OCI-LY7 (cell line): ENCODE results near the gene UBC. TPM values are rescaled to one million over a fixed set of nuclear protein-coding genes. Genes with fewer than 3 reads are reported as not detected.
A peak's percentile ranks its signal among the peaks of the same experiment; 100 is the strongest.
"Not testable (repeated sequence)": the region's sequence is repeated elsewhere in the genome, so short reads cannot be mapped to it uniquely, and the experiment has no call there.

Experiments used
- BruUV-seq: library from RNA; stranded (reverse); fragments of 400-500 nt; replicated peaks from 2 replicates; lab custom pipeline; 2021; lab: Mats Ljungman, UMichigan
- CTCF ChIA-PET: fragments of 300-600 bp; sonication (Branson Sonifier 250); formaldehyde crosslinking; loops from one replicate; lab custom pipeline; 2022; ENCODE audit warnings: antibody characterized with exemption; ENCODE audit not compliant: unreplicated experiment; lab: Charles Lee
- POLR2A ChIA-PET: fragments of 300-600 bp; sonication (Branson Sonifier 250); formaldehyde crosslinking; loops from one replicate; lab custom pipeline; 2022; ENCODE audit warnings: antibody characterized with exemption; lab: Charles Lee
- DNase-seq: peaks from one replicate; pipeline ENCODE4 v3.0.0-alpha.2; 2015; ENCODE audit warnings: low spot score
- H2AFZ ChIP-seq: fragments of 200-600 bp; sonication (generic), shearing (Covaris generic); 2 replicates; pipeline ENCODE4 v1.6.1; 2014; ENCODE audit warnings: mild to moderate bottlenecking, antibody characterized with exemption, low read length, moderate library complexity
- H3K27ac ChIP-seq: fragments of 200-600 bp; sonication (generic); 2 replicates; pipeline ENCODE4 v1.5.1; 2014; ENCODE audit warnings: mixed run types, low read depth, mild to moderate bottlenecking, moderate library complexity, low read length, inconsistent platforms; ENCODE audit not compliant: poor library complexity, severe bottlenecking
- H3K36me3 ChIP-seq: fragments of 200-600 bp; sonication (generic); 2 replicates; pipeline ENCODE4 v1.6.1; 2014; ENCODE audit warnings: mild to moderate bottlenecking, antibody characterized with exemption, low read length, moderate library complexity, mixed read lengths; ENCODE audit not compliant: insufficient read depth
- H3K4me1 ChIP-seq: fragments of 200-600 bp; sonication (generic); 2 replicates; pipeline ENCODE4 v1.5.1; 2014; ENCODE audit warnings: mild to moderate bottlenecking, low read length; ENCODE audit not compliant: insufficient read depth, poor library complexity, severe bottlenecking
- H3K4me2 ChIP-seq: fragments of 200-600 bp; sonication (generic); 2 replicates; pipeline ENCODE4 v1.6.1; 2014; ENCODE audit warnings: mild to moderate bottlenecking, low read length
- H3K4me3 ChIP-seq: fragments of 200-600 bp; sonication (generic); 2 replicates; pipeline ENCODE4 v1.5.1; 2014; ENCODE audit warnings: mild to moderate bottlenecking, low read depth, low read length; ENCODE audit not compliant: poor library complexity, severe bottlenecking
- H3K79me2 ChIP-seq: fragments of 200-600 bp; sonication (generic); 2 replicates; pipeline ENCODE4 v1.6.1; 2016; ENCODE audit warnings: low read depth, mild to moderate bottlenecking, low read length, moderate library complexity, mixed read lengths; ENCODE audit not compliant: insufficient read depth
- H3K9me2 ChIP-seq: fragments of 200-600 bp; sonication (generic); 2 replicates; pipeline ENCODE4 v1.6.1; 2016; ENCODE audit warnings: mild to moderate bottlenecking, low read length, mixed read lengths; ENCODE audit not compliant: insufficient read depth
- H3K9me3 ChIP-seq: fragments of 200-600 bp; sonication (generic); 2 replicates; pipeline ENCODE4 v1.6.1; 2014; ENCODE audit warnings: mild to moderate bottlenecking, mixed run types, low read length, mixed read lengths
- H4K20me1 ChIP-seq: fragments of 200-600 bp; sonication (generic); 2 replicates; pipeline ENCODE4 v1.6.1; 2014; ENCODE audit warnings: mild to moderate bottlenecking, antibody characterized with exemption, low read length, moderate library complexity, mixed read lengths; ENCODE audit not compliant: insufficient read depth
- CTCF ChIP-seq: fragments of 200-600 bp; sonication (generic); conservative IDR thresholded peaks from 2 replicates; pipeline ENCODE4 v1.5.1; 2014; ENCODE audit warnings: mild to moderate bottlenecking, antibody characterized with exemption, low read length, moderate library complexity, mixed read lengths
- EZH2phosphoT487 ChIP-seq: fragments of 200-600 bp; sonication (generic); IDR thresholded peaks from 2 replicates; pipeline ENCODE4 v1.6.1; 2018; ENCODE audit warnings: low read depth, borderline replicate concordance, mild to moderate bottlenecking, mixed run types, antibody characterized with exemption, low read length, moderate library complexity, mixed read lengths
- intact Hi-C: fragments of 100-400 bp; cut with micrococcal nuclease; formaldehyde crosslinking; loops from one replicate; pipeline ENCODE4 v1.10.0; 2022; ENCODE audit not compliant: unreplicated experiment
- total RNA-seq, 2 experiments: library from RNA; depleted of rRNA in 1 of 2; stranded (reverse); fragments of >200 nt in 1 of 2; shearing (Covaris generic) in 1 of 2; gene quantifications; 2 replicates each; pipeline ENCODE4 v1.2.3, GENCODE V29; 2014 to 2022

UBC gene
- total RNA-seq, 2 experiments from 2014 or later, result 431 to 616 TPM

GRCh38 chr12:124913474-124914391, 717 bp downstream of the UBC start:
- DNase-seq, result peak; percentile 96
- Histone ChIP-seq H3K27ac (peak overlapping the region; percentile 96), H3K4me1 (peaks cover 59% of the 10 kb centered on the region), H3K4me3 (peak overlapping the region; percentile 86), H3K36me3 (peaks cover 42% of the 10 kb centered on the region), H3K4me2 (peak overlapping the region; percentile 74), H3K9me2 (no peaks in the 10 kb centered on the region), H3K79me2 (peaks cover 61% of the 10 kb centered on the region), H3K9me3 (no peaks in the 10 kb centered on the region), H4K20me1 (peaks cover 26% of the 10 kb centered on the region), H2AFZ (no peak overlapping the region)
- POLR2A ChIA-PET, result interaction anchor here (0.6 to 12.4 kb wide), 7 partner anchors 8 to 80 kb away, joined by 3 to 167 read pairs (median 4); partner anchors contain the start of gene BRI3BP
- TF ChIP-seq EZH2phosphoT487, result no peak
- peak; percentile 81 for TF ChIP-seq CTCF
- no TSS peak for BruUV-seq
- intact Hi-C loops, result no loop called here
- CTCF ChIA-PET, result interaction anchor here (1.5 kb wide), 1 partner anchor 27 kb away, joined by 5 read pairs; no protein-coding TSS in a partner anchor

GRCh38 chr12:124912529-124913287, 1.7 kb downstream of the UBC start:
- Histone ChIP-seq H3K4me1 (peaks cover 49% of the 10 kb centered on the region), H4K20me1 (peaks cover 26% of the 10 kb centered on the region), H3K36me3 (peaks cover 42% of the 10 kb centered on the region), H3K79me2 (peaks cover 61% of the 10 kb centered on the region)
- H3K27ac ChIP-seq, H3K4me2 ChIP-seq, CTCF ChIA-PET, DNase-seq, H2AFZ ChIP-seq, H3K9me2 ChIP-seq, H3K4me3 ChIP-seq, intact Hi-C loops, H3K9me3 ChIP-seq: not testable (repeated sequence)
- POLR2A ChIA-PET, result interaction anchor here (0.7 to 12.4 kb wide), 2 partner anchors 25 to 81 kb away, joined by 4 to 167 read pairs; no protein-coding TSS in a partner anchor
- TSS peak; percentile 63 for BruUV-seq

GRCh38 chr12:124911521-124911920, 2.9 kb downstream of the UBC start:
- H3K9me3 ChIP-seq, BruUV-seq, H3K9me2 ChIP-seq, CTCF ChIA-PET, DNase-seq, H2AFZ ChIP-seq, intact Hi-C loops, H3K27ac ChIP-seq: not testable (repeated sequence)
- Histone ChIP-seq H4K20me1 (peaks cover 26% of the 10 kb centered on the region), H3K4me2 (peak overlapping the region; percentile 31), H3K36me3 (peaks cover 42% of the 10 kb centered on the region), H3K4me1 (peaks cover 51% of the 10 kb centered on the region), H3K79me2 (peaks cover 58% of the 10 kb centered on the region), H3K4me3 (peak overlapping the region; percentile 15)
- POLR2A ChIA-PET, result interaction anchor here (2.3 kb wide), 1 partner anchor 8 kb away, joined by 20 read pairs; no protein-coding TSS in a partner anchor
